GM10248 (cell line): Measurements from ENCODE around the gene CUBN.
A peak's percentile ranks its signal among the peaks of the same experiment; 100 is the strongest.

ENCODE experiments used
- CTCF ChIA-PET: fragments of 300-600 bp; sonication (Branson Sonifier 250); formaldehyde crosslinking; extraction: SDS; loops from one replicate; lab custom pipeline; 2021; ENCODE audit warnings: antibody characterized with exemption; lab: Yijun Ruan, JAX
- POLR2A ChIA-PET: fragments of 350-650 bp; sonication (Branson Sonifier 250); formaldehyde crosslinking; extraction: SDS; loops from one replicate; lab custom pipeline; 2020; ENCODE audit warnings: antibody characterized with exemption; lab: Yijun Ruan, JAX
- DNase-seq: peaks from one replicate; pipeline ENCODE4 v3.0.0; 2012; ENCODE audit errors: extremely low spot score
- CTCF ChIP-seq: IDR thresholded peaks from 2 replicates; pipeline ENCODE4 v1.5.1; 2012; ENCODE audit warnings: mild to moderate bottlenecking, low read depth; ENCODE audit errors: extremely low read depth, missing control alignments, control extremely low read depth

CUBN gene

GRCh38 chr10:16811292-16811691 lies 318.3 kb downstream of the CUBN start:
- DNase-seq = no peak
- ChIA-PET CTCF (no interaction called here), POLR2A (no interaction called here)
- TF ChIP-seq CTCF = no peak

- peak; percentile 62 for TF ChIP-seq CTCF
- ChIA-PET POLR2A (no interaction called here), CTCF (interaction anchor here (0.6 to 4.2 kb wide), 11 partner anchors 8 to 930 kb away, joined by 3 to 35 read pairs (median 4); partner anchors contain the start of gene RSU1)
- DNase-seq = peak; percentile 71
Measured at GRCh38 chr10:16809074-16809718, 320.4 kb downstream of the CUBN start.

- ChIA-PET CTCF (interaction anchor here (1.3 to 2.0 kb wide), 3 partner anchors 9 to 259 kb away, joined by 3 to 9 read pairs (median 4); no protein-coding TSS in a partner anchor), POLR2A (no interaction called here)
- no peak for DNase-seq
- TF ChIP-seq CTCF = no peak
Measured at GRCh38 chr10:16804123-16804522, 325.5 kb downstream of the CUBN start.

- CTCF ChIA-PET = interaction anchor here (1.3 to 2.0 kb wide), 3 partner anchors 10 to 258 kb away, joined by 3 to 9 read pairs (median 4); no protein-coding TSS in a partner anchor
- TF ChIP-seq CTCF = no peak
- POLR2A ChIA-PET = no interaction called here
Measured at GRCh38 chr10:16803464-16803863, 326.1 kb downstream of the CUBN start.

GRCh38 chr10:16799621-16800020 lies 330.0 kb downstream of the CUBN start:
- ChIA-PET POLR2A (no interaction called here), CTCF (interaction anchor here (2.0 kb wide), 1 partner anchor 10 kb away, joined by 4 read pairs; no protein-coding TSS in a partner anchor)

More at GRCh38 chr10:16803464-16803863, 326.1 kb downstream of the CUBN start:
- no peak for DNase-seq

GRCh38 chr10:16798571-16798970 lies 331.0 kb downstream of the CUBN start:
- DNase-seq = no peak
- CTCF ChIA-PET = no interaction called here
- TF ChIP-seq CTCF = no peak
- POLR2A ChIA-PET = no interaction called here

More at GRCh38 chr10:16799621-16800020, 330.0 kb downstream of the CUBN start:
- DNase-seq = peak; percentile 29
- no peak for TF ChIP-seq CTCF
